OCI-LY3 (cell line): ENCODE results near the gene MTHFD1L.

Experiments used
- CTCF ChIP-seq: fragments of 200-600, 300-600 bp; sonication (generic); IDR thresholded peaks from 2 replicates; pipeline ENCODE4 v1.5.1; 2014; ENCODE audit warnings: antibody characterized with exemption, low read length, low read depth
- EZH2phosphoT487 ChIP-seq: fragments of 200-600 bp; shearing (Covaris generic); IDR thresholded peaks from 2 replicates; pipeline ENCODE4 v1.6.1; 2018; ENCODE audit warnings: antibody characterized with exemption, mixed run types, low read depth

GRCh38 chr6:150906641-150907326, 41.3 kb downstream of the MTHFD1L start:
- TF ChIP-seq CTCF (no peak), EZH2phosphoT487 (no peak)
